Vagina (tissue), 2 donors: Measurements from ENCODE around the gene VSTM2B. TPM values are rescaled to one million over a fixed set of nuclear protein-coding genes. Genes with fewer than 3 reads are reported as not detected.

Experiments used
- DNase-seq, 2 donors: peaks; one replicate each; pipeline ENCODE4 v3.0.0-alpha.2; 2017; ENCODE audit errors: extremely low spot score in 2 of 2
- H3K27ac ChIP-seq: fragments of 200-600 bp; sonication (generic); one replicate; pipeline ENCODE4 v1.5.1; 2019
- H3K27me3 ChIP-seq: fragments of 200-600 bp; sonication (generic); one replicate; pipeline ENCODE4 v1.5.1; 2019
- H3K36me3 ChIP-seq, 2 donors: fragments of 200-600 bp; sonication (generic); one replicate each; pipeline ENCODE4 v1.5.1; 2017 to 2019
- H3K4me1 ChIP-seq: fragments of 200-600 bp; sonication (generic); one replicate; pipeline ENCODE4 v1.5.1; 2019
- H3K4me3 ChIP-seq, 2 donors: fragments of 200-600 bp; sonication (generic); 1 replicate in 1 of 2; 2 replicates in 1 of 2; pipeline ENCODE4 v1.5.1; 2016 to 2019
- H3K9me3 ChIP-seq: fragments of 200-600 bp; sonication (generic); one replicate; pipeline ENCODE4 v1.5.1; 2019
- POLR2A ChIP-seq, 2 donors: fragments of 450-650 bp; IDR thresholded peaks; one replicate each; pipeline ENCODE4 v1.6.1; 2017; ENCODE audit warnings: antibody characterized with exemption in 2 of 2, mild to moderate bottlenecking in 2 of 2, moderate library complexity in 2 of 2
- POLR2AphosphoS5 ChIP-seq, 2 donors: sonication (generic); formaldehyde crosslinking; IDR thresholded peaks; one replicate each; pipeline ENCODE4 v1.9.0; 2017; ENCODE audit warnings: antibody characterized with exemption in 2 of 2, mild to moderate bottlenecking in 2 of 2, low read depth in 1 of 2; ENCODE audit not compliant: insufficient read depth in 1 of 2
- intact Hi-C: fragments of 100-400 bp; cut with DNase I; formaldehyde crosslinking; loops from one replicate; pipeline ENCODE4 v1.15.1; 2023
- total RNA-seq: library from RNA; depleted of rRNA; stranded (reverse); fragments of >200 nt; gene quantifications from one replicate; pipeline ENCODE4 v1.2.3, GENCODE V29; 2016
- TF ChIP-seq, protein P1 (sequence below), 3 experiments: fragments of 450-650 bp in 2 of 3; fragments of 200-600 bp in 1 of 3; sonication (generic) in 1 of 3; IDR thresholded peaks; one replicate each; pipeline ENCODE4 v1.5.1; 2017 to 2019; ENCODE audit warnings: antibody characterized with exemption in 3 of 3, mild to moderate bottlenecking in 2 of 3, moderate library complexity in 2 of 3

Gene VSTM2B
- total RNA-seq, 1 donor from 2014 or later: 0.98 TPM

DNA sequence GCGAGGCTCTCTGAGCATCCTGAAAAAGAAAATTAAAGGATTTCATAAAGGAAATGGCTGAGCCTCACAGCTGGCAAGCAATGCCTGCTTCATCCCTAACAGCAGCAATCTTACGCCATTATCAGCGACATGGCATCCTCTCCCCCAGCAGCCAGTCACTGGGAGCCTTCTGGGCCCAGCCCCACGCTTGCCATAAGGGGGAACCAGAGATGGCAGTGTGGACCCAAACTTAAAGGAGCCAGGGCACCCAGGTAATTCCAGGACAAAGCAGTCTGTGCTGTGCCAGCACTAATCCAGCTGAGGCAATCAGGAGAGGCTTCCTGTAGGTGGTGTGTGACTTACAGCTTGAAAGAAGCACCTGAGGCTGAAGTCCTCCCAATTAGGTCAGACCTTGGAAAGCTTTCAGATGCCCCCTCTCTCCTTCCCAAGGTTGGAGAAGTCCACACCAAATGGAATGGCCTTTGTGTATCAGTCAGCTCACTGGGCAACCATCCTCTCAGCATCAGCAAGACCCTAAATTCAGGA, 10.3 kb downstream of the VSTM2B start:
- Histone ChIP-seq H3K4me1 (no peaks in the 10 kb centered on the region), H3K27me3 (no peaks in the 10 kb centered on the region), H3K9me3 (no peaks in the 10 kb centered on the region), H3K36me3 (no peaks in the 10 kb centered on the region), H3K4me3 (no peak overlapping the region), H3K27ac (no peak overlapping the region)
- no peak for DNase-seq
- intact Hi-C loops: no loop called here
- TF ChIP-seq, protein P1, sequence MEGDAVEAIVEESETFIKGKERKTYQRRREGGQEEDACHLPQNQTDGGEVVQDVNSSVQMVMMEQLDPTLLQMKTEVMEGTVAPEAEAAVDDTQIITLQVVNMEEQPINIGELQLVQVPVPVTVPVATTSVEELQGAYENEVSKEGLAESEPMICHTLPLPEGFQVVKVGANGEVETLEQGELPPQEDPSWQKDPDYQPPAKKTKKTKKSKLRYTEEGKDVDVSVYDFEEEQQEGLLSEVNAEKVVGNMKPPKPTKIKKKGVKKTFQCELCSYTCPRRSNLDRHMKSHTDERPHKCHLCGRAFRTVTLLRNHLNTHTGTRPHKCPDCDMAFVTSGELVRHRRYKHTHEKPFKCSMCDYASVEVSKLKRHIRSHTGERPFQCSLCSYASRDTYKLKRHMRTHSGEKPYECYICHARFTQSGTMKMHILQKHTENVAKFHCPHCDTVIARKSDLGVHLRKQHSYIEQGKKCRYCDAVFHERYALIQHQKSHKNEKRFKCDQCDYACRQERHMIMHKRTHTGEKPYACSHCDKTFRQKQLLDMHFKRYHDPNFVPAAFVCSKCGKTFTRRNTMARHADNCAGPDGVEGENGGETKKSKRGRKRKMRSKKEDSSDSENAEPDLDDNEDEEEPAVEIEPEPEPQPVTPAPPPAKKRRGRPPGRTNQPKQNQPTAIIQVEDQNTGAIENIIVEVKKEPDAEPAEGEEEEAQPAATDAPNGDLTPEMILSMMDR (IDR thresholded peaks at IDR 0.05): no peak
- TF ChIP-seq POLR2A (IDR thresholded peaks at IDR 0.05) (no peak), POLR2AphosphoS5 (IDR thresholded peaks at IDR 0.05; ENCODE audit: insufficient read depth in 1 of 2, low read depth in 1 of 2) (no peak)

- Histone ChIP-seq H3K36me3 (no peaks in the 10 kb centered on the region), H3K4me1 (no peaks in the 10 kb centered on the region), H3K27ac (no peak overlapping the region), H3K4me3 (no peak overlapping the region), H3K27me3 (no peaks in the 10 kb centered on the region), H3K9me3 (no peaks in the 10 kb centered on the region)
- intact Hi-C loops: no loop called here
- TF ChIP-seq, protein P1 (IDR thresholded peaks at IDR 0.05): no peak
- TF ChIP-seq POLR2A (IDR thresholded peaks at IDR 0.05) (no peak), POLR2AphosphoS5 (IDR thresholded peaks at IDR 0.05; ENCODE audit: insufficient read depth in 1 of 2, low read depth in 1 of 2) (no peak)
- DNase-seq: no peak
These were observed 11.4 kb downstream of the VSTM2B start for GRCh38 chr19:29537181-29537580.

- intact Hi-C loops: no loop called here
- no peaks in the 10 kb centered on the region for H3K36me3 ChIP-seq
- no peaks in the 10 kb centered on the region for H3K9me3 ChIP-seq
- TF ChIP-seq POLR2AphosphoS5 (IDR thresholded peaks at IDR 0.05; ENCODE audit: insufficient read depth in 1 of 2, low read depth in 1 of 2) (no peak), POLR2A (IDR thresholded peaks at IDR 0.05) (no peak)
- TF ChIP-seq, protein P1 (IDR thresholded peaks at IDR 0.05): no peak
- no peak for DNase-seq
- no peak overlapping the region for H3K4me3 ChIP-seq
- H3K27me3 ChIP-seq: no peaks in the 10 kb centered on the region
- no peak overlapping the region for H3K27ac ChIP-seq
- H3K4me1 ChIP-seq: no peaks in the 10 kb centered on the region
These were observed 11.8 kb downstream of the VSTM2B start for GRCh38 chr19:29537601-29538000.

DNA sequence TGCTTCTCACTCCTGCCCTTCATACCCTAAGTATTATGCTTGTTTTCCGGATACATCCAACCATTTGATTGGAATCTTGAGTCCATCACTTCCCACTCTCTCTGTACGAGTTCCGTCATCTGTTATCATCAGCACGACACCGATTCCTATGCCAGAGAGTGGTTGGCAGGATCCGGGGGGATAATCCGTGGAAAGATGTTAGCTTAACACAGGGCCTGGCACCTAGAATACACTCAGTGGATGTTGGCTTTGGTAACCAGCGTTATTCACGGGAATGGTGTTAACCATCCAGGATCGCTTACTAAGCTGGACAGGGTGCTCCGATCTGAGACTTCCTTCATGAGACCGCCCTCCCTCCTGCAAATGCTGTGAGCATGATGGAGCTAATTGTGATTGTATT, 12.4 kb downstream of the VSTM2B start:
- no peak for TF ChIP-seq POLR2AphosphoS5 (IDR thresholded peaks at IDR 0.05; ENCODE audit: insufficient read depth in 1 of 2, low read depth in 1 of 2)
- TF ChIP-seq, protein P1 (IDR thresholded peaks at IDR 0.05): no peak
- TF ChIP-seq POLR2A (IDR thresholded peaks at IDR 0.05): no peak
- intact Hi-C loops: no loop called here
- Histone ChIP-seq H3K36me3 (no peaks in the 10 kb centered on the region), H3K27me3 (no peaks in the 10 kb centered on the region), H3K4me3 (no peak overlapping the region), H3K27ac (no peak overlapping the region), H3K4me1 (no peaks in the 10 kb centered on the region), H3K9me3 (no peaks in the 10 kb centered on the region)
- DNase-seq: no peak

- no peaks in the 10 kb centered on the region for H3K27me3 ChIP-seq
- no peak for TF ChIP-seq POLR2AphosphoS5 (IDR thresholded peaks at IDR 0.05; ENCODE audit: insufficient read depth in 1 of 2, low read depth in 1 of 2)
- TF ChIP-seq, protein P1 (IDR thresholded peaks at IDR 0.05): no peak
- no peak for TF ChIP-seq POLR2A (IDR thresholded peaks at IDR 0.05)
- intact Hi-C loops: no loop called here
- H3K4me3 ChIP-seq: no peak overlapping the region
- no peaks in the 10 kb centered on the region for H3K9me3 ChIP-seq
- no peak for DNase-seq
- no peak overlapping the region for H3K27ac ChIP-seq
- no peaks in the 10 kb centered on the region for H3K4me1 ChIP-seq
- H3K36me3 ChIP-seq: no peaks in the 10 kb centered on the region
These were observed 12.9 kb downstream of the VSTM2B start for GRCh38 chr19:29538651-29539050.
